Ovary (tissue), 3 donors: Measurements from ENCODE around the gene HMGCS2.

Experiments used
- EP300 ChIP-seq: sonication (generic); formaldehyde crosslinking; IDR thresholded peaks from one replicate; pipeline ENCODE4 v1.6.1; 2017; ENCODE audit warnings: antibody characterized with exemption
- TF ChIP-seq, protein P1 (sequence below), 3 donors: fragments of 450-650 bp in 2 of 3; fragments of 200-600 bp in 1 of 3; IDR thresholded peaks; one replicate each; pipeline versions ENCODE4 v1.5.1 to v1.8.0; 2016 to 2022; ENCODE audit warnings: antibody characterized with exemption in 3 of 3, mild to moderate bottlenecking in 1 of 3
- donor health status: DM: no; HTN: no; CAD: no.

DNA sequence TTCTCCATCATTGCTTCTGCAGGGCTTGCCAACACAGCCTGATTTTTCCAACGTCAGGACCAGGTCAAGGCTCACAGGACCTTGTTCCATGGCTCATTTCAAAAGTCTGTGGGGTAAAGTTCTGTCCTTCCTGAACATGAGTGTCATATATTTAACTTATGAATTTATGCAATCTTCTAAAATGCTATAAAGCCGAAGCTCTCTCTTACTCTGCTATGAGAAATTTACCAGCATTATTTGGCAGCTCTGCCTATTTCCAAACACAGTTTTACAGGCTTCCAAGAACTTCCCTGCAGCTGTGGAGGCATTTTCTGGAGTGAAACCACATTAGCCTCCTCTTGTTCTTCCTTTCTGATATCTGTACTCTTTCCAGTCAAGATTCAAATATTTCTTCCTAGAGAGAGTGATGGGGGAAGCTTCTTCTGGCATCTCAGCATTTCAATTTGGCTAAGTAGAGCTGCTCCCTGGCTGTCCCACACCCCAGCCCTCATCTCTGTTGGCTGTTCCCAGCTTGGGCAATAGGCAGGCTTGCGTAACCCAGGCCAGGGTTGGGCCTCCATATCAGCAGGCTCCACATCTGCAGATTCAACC lies 15.6 kb upstream of the HMGCS2 start:
- no peak for TF ChIP-seq EP300
- TF ChIP-seq, protein P1, sequence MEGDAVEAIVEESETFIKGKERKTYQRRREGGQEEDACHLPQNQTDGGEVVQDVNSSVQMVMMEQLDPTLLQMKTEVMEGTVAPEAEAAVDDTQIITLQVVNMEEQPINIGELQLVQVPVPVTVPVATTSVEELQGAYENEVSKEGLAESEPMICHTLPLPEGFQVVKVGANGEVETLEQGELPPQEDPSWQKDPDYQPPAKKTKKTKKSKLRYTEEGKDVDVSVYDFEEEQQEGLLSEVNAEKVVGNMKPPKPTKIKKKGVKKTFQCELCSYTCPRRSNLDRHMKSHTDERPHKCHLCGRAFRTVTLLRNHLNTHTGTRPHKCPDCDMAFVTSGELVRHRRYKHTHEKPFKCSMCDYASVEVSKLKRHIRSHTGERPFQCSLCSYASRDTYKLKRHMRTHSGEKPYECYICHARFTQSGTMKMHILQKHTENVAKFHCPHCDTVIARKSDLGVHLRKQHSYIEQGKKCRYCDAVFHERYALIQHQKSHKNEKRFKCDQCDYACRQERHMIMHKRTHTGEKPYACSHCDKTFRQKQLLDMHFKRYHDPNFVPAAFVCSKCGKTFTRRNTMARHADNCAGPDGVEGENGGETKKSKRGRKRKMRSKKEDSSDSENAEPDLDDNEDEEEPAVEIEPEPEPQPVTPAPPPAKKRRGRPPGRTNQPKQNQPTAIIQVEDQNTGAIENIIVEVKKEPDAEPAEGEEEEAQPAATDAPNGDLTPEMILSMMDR (IDR thresholded peaks at IDR 0.05) = no peak
